A549 (cell line): ENCODE measurements around the gene CCDC92B. TPM values are rescaled to one million over a fixed set of nuclear protein-coding genes. Genes with fewer than 3 reads are reported as not detected.

ENCODE experiments used
- ATAC-seq, 2 experiments: fragments of 200-7000 bp in 1 of 2; fragments of >200 bp in 1 of 2; cut with Nextera tagmentation in 1 of 2; cut with Tn5 transposase in 1 of 2; 3 replicates each; pipeline versions ENCODE4 v1.8.0 to v1.9.1; 2018 to 2020; ENCODE audit warnings: mild to moderate bottlenecking in 1 of 2, moderate library complexity in 1 of 2
- CTCF ChIA-PET: fragments of 300-600 bp; sonication (Branson Sonifier 250); formaldehyde crosslinking; extraction: SDS; loops from one replicate; lab custom pipeline; 2021; ENCODE audit warnings: antibody characterized with exemption, inconsistent platforms; lab: Yijun Ruan, JAX
- POLR2A ChIA-PET: fragments of 350-600 bp; formaldehyde crosslinking; extraction: SDS; loops from one replicate; lab custom pipeline; 2021; ENCODE audit warnings: antibody characterized with exemption, inconsistent platforms; lab: Yijun Ruan, JAX
- DNase-seq, 2 experiments: peaks; one replicate each; pipeline versions ENCODE4 v3.0.0 to v3.0.0-alpha.2; 2011 to 2016; ENCODE audit warnings: low read depth in 1 of 2, low spot score in 1 of 2
- FAIRE-seq: peaks from 2 replicates; lab custom pipeline; 2011; peaks lifted over from hg19 to GRCh38; lab: Jason Lieb, UNC
- H3K27ac ChIP-seq, 2 experiments: fragments of >200 bp; sonication (Bioruptor Twin); formaldehyde crosslinking; 3 replicates each; pipeline ENCODE4 v1.5.1; 2016 to 2017
- H3K4me1 ChIP-seq: fragments of >200 bp; sonication (Bioruptor Twin); formaldehyde crosslinking; 3 replicates; pipeline ENCODE4 v1.6.1; 2016
- H3K4me2 ChIP-seq: fragments of >200 bp; sonication (Bioruptor Twin); formaldehyde crosslinking; 3 replicates; pipeline ENCODE4 v1.6.1; 2016
- H3K4me3 ChIP-seq: fragments of >200 bp; sonication (Bioruptor Twin); formaldehyde crosslinking; 3 replicates; pipeline ENCODE4 v1.5.1; 2016
- H3K9me3 ChIP-seq: fragments of >200 bp; sonication (Bioruptor Twin); formaldehyde crosslinking; 3 replicates; pipeline ENCODE4 v1.6.1; 2016
- BHLHE40 ChIP-seq: IDR thresholded peaks from 2 replicates; pipeline ENCODE4 v1.6.1; 2012; ENCODE audit warnings: low read depth, low read length, inconsistent platforms
- EP300 ChIP-seq, 2 experiments: fragments of >200 bp; sonication (Bioruptor Twin); formaldehyde crosslinking; IDR thresholded peaks; 2 replicates in 1 of 2; 3 replicates in 1 of 2; pipeline ENCODE4 v1.6.1; 2016 to 2017
- ESRRA ChIP-seq: fragments of 150-350 bp; IDR thresholded peaks from 2 replicates; pipeline ENCODE4 v1.6.1; 2014; ENCODE audit warnings: mild to moderate bottlenecking, low read length, borderline replicate concordance
- FOSB ChIP-seq: fragments of 250-450 bp; sonication (Bioruptor Pico); IDR thresholded peaks from 2 replicates; pipeline ENCODE4 v1.5.0; 2020; ENCODE audit warnings: mild to moderate bottlenecking, moderate library complexity
- FOSL2 ChIP-seq, 2 experiments: fragments of 450-650 bp in 1 of 2; fragments of >200 bp in 1 of 2; sonication (Bioruptor Twin) in 1 of 2; formaldehyde crosslinking; IDR thresholded peaks; 2 replicates each; pipeline versions ENCODE4 v1.5.0 to v1.6.1; 2016 to 2020; ENCODE audit warnings: mild to moderate bottlenecking in 1 of 2, moderate library complexity in 1 of 2
- FOXS1 ChIP-seq: fragments of 250-450 bp; sonication (Bioruptor Pico); IDR thresholded peaks from 2 replicates; pipeline ENCODE4 v1.5.0; 2020; ENCODE audit warnings: mild to moderate bottlenecking, moderate library complexity
- HOXA7 ChIP-seq: fragments of 250-450 bp; sonication (Bioruptor Pico); IDR thresholded peaks from 2 replicates; pipeline ENCODE4 v1.5.0; 2020; ENCODE audit warnings: mild to moderate bottlenecking, moderate library complexity
- HOXB5 ChIP-seq: fragments of 250-450 bp; sonication (Bioruptor Pico); IDR thresholded peaks from 2 replicates; pipeline ENCODE4 v1.5.0; 2020; ENCODE audit warnings: mild to moderate bottlenecking, moderate library complexity
- KDM1A ChIP-seq: fragments of 200-600 bp; sonication (generic); IDR thresholded peaks from 2 replicates; pipeline ENCODE4 v1.6.1; 2016; ENCODE audit warnings: low read depth, mild to moderate bottlenecking
- KDM5A ChIP-seq: fragments of 200-600 bp; sonication (generic); IDR thresholded peaks from 2 replicates; pipeline ENCODE4 v1.6.1; 2016; ENCODE audit warnings: antibody characterized with exemption, mild to moderate bottlenecking
- MAZ ChIP-seq: fragments of 150-350 bp; IDR thresholded peaks from 2 replicates; pipeline ENCODE4 v1.6.1; 2014; ENCODE audit warnings: antibody characterized with exemption, low read depth, low read length, borderline replicate concordance
- MYC ChIP-seq: IDR thresholded peaks from 2 replicates; pipeline ENCODE4 v1.6.1; 2012; ENCODE audit warnings: mild to moderate bottlenecking, inconsistent platforms, low read length, improper control_type of control experiment, borderline replicate concordance
- POLR2AphosphoS2 ChIP-seq: conservative IDR thresholded peaks from 2 replicates; pipeline ENCODE4 v1.6.1; 2012; ENCODE audit warnings: low read length, improper control_type of control experiment, inconsistent platforms
- RARB ChIP-seq: fragments of 250-450 bp; sonication (Bioruptor Pico); IDR thresholded peaks from 2 replicates; pipeline ENCODE4 v1.8.0; 2021; ENCODE audit warnings: mild to moderate bottlenecking, moderate library complexity
- RFX5 ChIP-seq: fragments of 450-650 bp; IDR thresholded peaks from 2 replicates; pipeline ENCODE4 v1.7.1; 2014; ENCODE audit warnings: antibody characterized with exemption, mild to moderate bottlenecking, moderate library complexity
- TFCP2L1 ChIP-seq: fragments of 250-450 bp; sonication (Bioruptor Pico); IDR thresholded peaks from 2 replicates; pipeline ENCODE4 v1.5.0; 2021; ENCODE audit warnings: mild to moderate bottlenecking
- ZNF302 ChIP-seq: fragments of 250-450 bp; sonication (Bioruptor Pico); IDR thresholded peaks from 2 replicates; pipeline ENCODE4 v1.9.0; 2021; ENCODE audit warnings: inconsistent platforms, mild to moderate bottlenecking, moderate library complexity
- WGBS: methylation state at CpG from one replicate; pipeline ENCODE4 v1.1.6; 2017; ENCODE audit errors: missing lambda C conversion rate; 5-methylcytosine and 5-hydroxymethylcytosine counted together
- polyA plus RNA-seq, 4 experiments: library from polyadenylated mRNA; depleted of rRNA in 3 of 4; stranded (reverse); fragments of >200 nt; fragmentation: RNase III in 1 of 4; extraction: RNeasy Plus Mini Kit Qiagen cat#74134 plus additional on column Dnase treatment in 1 of 4; gene quantifications; 2 replicates in 3 of 4; 3 replicates in 1 of 4; pipeline ENCODE4 v1.2.3, GENCODE V29; 2011 to 2017
- TF ChIP-seq, protein P1 (sequence below): IDR thresholded peaks from 2 replicates; pipeline ENCODE4 v1.6.1; 2012
- TF ChIP-seq, protein P2 (sequence below): fragments of 150-350 bp; IDR thresholded peaks from 2 replicates; pipeline ENCODE4 v1.6.1; 2014; ENCODE audit warnings: low read depth, mild to moderate bottlenecking, low read length

CCDC92B gene
- polyA plus RNA-seq, 2 of the 4 experiments (the other 2 are of a cell fraction), result 0.05 to 0.08 TPM

DNA sequence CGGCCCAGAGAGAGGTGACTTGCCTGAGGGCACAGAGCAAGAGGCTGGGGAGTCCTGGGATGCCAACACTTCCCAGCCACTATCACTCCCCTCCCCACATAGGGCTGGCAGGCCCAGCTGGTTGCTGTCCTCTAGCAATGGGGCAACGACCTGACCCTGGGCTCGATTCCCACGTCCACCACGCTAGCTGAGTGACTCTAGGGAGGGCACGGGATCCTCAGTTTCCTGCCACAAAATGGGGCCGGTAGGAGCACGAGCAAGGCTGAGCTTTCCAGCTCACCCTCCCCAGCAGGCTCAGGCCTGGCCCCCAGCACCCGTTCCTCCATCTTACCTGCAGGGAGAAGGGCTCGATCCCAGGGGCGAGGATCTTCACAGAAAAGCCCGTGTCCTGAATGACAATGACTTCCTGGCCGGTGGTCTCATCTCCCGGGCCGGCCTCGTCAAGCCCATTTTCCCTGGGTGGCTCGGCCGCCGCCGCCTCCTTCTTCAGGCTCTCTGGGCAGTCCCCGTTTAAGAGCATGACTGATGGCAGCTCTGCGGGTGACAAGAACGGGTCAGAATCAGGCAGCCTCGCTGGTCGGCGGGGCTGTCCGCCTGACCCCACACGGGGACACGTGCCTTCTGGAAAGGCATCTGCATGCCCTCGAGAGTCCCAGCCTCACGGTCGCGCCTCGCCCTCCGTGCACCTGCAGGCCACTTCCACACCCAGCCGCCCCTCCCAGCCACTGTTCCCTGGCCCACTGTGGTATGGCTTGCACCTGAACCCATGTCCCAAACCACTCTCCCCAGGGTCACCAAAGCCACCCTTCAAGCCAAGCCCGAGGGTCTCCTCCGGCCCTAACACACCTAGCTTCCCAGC is 45.2 kb downstream of the CCDC92B start:
- H3K9me3 ChIP-seq, result no peaks in the 10 kb centered on the region
- H3K4me3 ChIP-seq, result no peak overlapping the region
- H3K4me1 ChIP-seq, result peaks cover 36% of the 10 kb centered on the region
- POLR2A ChIA-PET, result no interaction called here
- CTCF ChIA-PET, result interaction anchor here (0.7 to 3.6 kb wide), 2 partner anchors 8 to 19 kb away, joined by 3 to 24 read pairs; no protein-coding TSS in a partner anchor
- no peak for TF ChIP-seq KDM5A
- TF ChIP-seq RARB (CRISPR knock-in tag), result no peak
- TF ChIP-seq HOXB5 (CRISPR knock-in tag), result no peak
- TF ChIP-seq POLR2AphosphoS2, result no peak
- TF ChIP-seq FOSB (CRISPR knock-in tag), result no peak
- no peak for TF ChIP-seq HOXA7
- no peak for TF ChIP-seq KDM1A
- TF ChIP-seq, protein P1, sequence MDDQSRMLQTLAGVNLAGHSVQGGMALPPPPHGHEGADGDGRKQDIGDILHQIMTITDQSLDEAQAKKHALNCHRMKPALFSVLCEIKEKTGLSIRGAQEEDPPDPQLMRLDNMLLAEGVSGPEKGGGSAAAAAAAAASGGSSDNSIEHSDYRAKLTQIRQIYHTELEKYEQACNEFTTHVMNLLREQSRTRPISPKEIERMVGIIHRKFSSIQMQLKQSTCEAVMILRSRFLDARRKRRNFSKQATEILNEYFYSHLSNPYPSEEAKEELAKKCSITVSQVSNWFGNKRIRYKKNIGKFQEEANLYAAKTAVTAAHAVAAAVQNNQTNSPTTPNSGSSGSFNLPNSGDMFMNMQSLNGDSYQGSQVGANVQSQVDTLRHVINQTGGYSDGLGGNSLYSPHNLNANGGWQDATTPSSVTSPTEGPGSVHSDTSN, result no peak
- TF ChIP-seq, all 56 proteins: peak for 0
- no peak overlapping the region for H3K27ac ChIP-seq
- no peak for DNase-seq
- 95% methylated on average over 38 of the region's 38 CpGs for WGBS
- FAIRE-seq, result no peak
- ATAC-seq, result no peak
- H3K4me2 ChIP-seq, result no peak overlapping the region

DNA sequence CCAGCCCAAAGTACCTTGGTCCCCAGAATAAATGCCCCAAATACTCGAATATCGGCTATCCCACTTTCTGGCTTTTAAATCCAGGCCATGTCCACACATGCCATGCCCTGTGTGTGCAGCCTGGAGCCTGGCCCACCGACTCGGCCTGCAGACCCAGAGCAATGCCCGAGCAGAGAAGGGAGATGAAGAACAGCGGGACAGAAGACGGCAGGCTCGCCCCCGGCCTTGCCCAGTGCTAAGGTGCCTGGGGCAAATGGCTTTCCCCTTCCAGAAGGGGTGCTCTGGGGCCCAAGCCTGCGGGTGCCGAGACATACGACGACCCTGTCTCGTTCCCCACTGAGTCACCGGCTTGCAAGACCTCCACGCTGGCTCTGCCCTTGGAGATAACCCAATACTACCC is 45.8 kb downstream of the CCDC92B start:
- H3K4me1 ChIP-seq, result peaks cover 30% of the 10 kb centered on the region
- no peak for FAIRE-seq
- no peak for ATAC-seq
- ChIA-PET POLR2A (no interaction called here), CTCF (no interaction called here)
- DNase-seq, result no peak
- H3K27ac ChIP-seq, result no peak overlapping the region
- H3K4me2 ChIP-seq, result no peak overlapping the region
- WGBS, result 96% methylated on average over 16 of the region's 16 CpGs
- TF ChIP-seq RFX5 (no peak), POLR2AphosphoS2 (no peak), FOSL2 (IDR thresholded peaks at IDR 0.05) (no peak), FOSL2 (CRISPR knock-in tag; IDR thresholded peaks at IDR 0.05) (no peak), ZNF302 (CRISPR knock-in tag) (no peak), MYC (no peak), FOXS1 (no peak), MAZ (no peak), BHLHE40 (no peak), TFCP2L1 (no peak), EP300 (IDR thresholded peaks at IDR 0.05) (no peak), ESRRA (no peak)
- TF ChIP-seq, protein P2, sequence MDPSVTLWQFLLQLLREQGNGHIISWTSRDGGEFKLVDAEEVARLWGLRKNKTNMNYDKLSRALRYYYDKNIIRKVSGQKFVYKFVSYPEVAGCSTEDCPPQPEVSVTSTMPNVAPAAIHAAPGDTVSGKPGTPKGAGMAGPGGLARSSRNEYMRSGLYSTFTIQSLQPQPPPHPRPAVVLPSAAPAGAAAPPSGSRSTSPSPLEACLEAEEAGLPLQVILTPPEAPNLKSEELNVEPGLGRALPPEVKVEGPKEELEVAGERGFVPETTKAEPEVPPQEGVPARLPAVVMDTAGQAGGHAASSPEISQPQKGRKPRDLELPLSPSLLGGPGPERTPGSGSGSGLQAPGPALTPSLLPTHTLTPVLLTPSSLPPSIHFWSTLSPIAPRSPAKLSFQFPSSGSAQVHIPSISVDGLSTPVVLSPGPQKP, result no peak
- TF ChIP-seq, protein P1, result no peak
- no peak overlapping the region for H3K4me3 ChIP-seq
- H3K9me3 ChIP-seq, result no peaks in the 10 kb centered on the region

DNA sequence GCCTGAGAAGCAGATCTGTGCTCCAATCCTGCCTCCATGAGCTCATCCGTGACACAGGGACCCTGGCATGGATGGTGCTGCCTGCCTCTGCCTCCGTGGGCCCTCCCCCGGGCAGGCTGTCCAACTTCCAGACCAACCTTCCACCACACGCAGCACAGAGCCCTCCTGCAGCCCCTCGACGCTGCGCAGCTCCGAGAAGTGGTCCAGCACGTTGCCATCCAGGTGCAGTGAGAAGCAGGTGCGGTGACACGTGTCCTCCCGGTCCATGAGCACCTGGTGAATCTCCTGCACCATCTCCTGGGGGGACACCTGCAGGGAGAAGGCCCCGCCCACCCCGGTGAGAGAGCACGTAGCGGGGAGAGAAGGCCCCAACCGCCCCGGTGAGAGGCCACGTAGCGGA is 46.3 kb downstream of the CCDC92B start:
- Histone ChIP-seq H3K9me3 (no peaks in the 10 kb centered on the region), H3K4me2 (no peak overlapping the region), H3K27ac (no peak overlapping the region), H3K4me1 (peaks cover 25% of the 10 kb centered on the region), H3K4me3 (no peak overlapping the region)
- DNase-seq, result no peak
- FAIRE-seq, result no peak
- ChIA-PET CTCF (interaction anchor here (1.6 kb wide), 1 partner anchor 30 kb away, joined by 3 read pairs; no protein-coding TSS in a partner anchor), POLR2A (no interaction called here)
- ATAC-seq, result no peak
- 93% methylated on average over 20 of the region's 20 CpGs for WGBS
- no peak for TF ChIP-seq BHLHE40
